Thymus (tissue), 11 donors: ENCODE data around the gene ILF2. TPM values are rescaled to one million over a fixed set of nuclear protein-coding genes. Genes with fewer than 3 reads are reported as not detected.
A peak's percentile ranks its signal among the peaks of the same experiment; 100 is the strongest.

Experiments
- DNase-seq, 9 donors: peaks; one replicate each; pipeline ENCODE4 v3.0.0-alpha.2; 2013; ENCODE audit warnings: low spot score in 9 of 9, low read depth in 6 of 9, missing footprints in 1 of 9
- H3K27ac ChIP-seq, 2 donors: one replicate each; pipeline ENCODE4 v1.5.1; 2013; ENCODE audit warnings: control low read depth in 1 of 2, low read depth in 1 of 2, low read length in 1 of 2, mild to moderate bottlenecking in 1 of 2, moderate library complexity in 1 of 2
- H3K27me3 ChIP-seq, 2 donors: one replicate each; pipeline ENCODE4 v1.5.1; 2013; ENCODE audit warnings: low read length in 1 of 2; ENCODE audit not compliant: control insufficient read depth in 2 of 2, insufficient read depth in 1 of 2
- H3K36me3 ChIP-seq, 2 donors: one replicate each; pipeline ENCODE4 v1.5.1; 2013; ENCODE audit warnings: low read length in 1 of 2, mild to moderate bottlenecking in 1 of 2, moderate library complexity in 1 of 2; ENCODE audit not compliant: control insufficient read depth in 2 of 2, insufficient read depth in 2 of 2
- H3K4me1 ChIP-seq, 2 donors: one replicate each; pipeline ENCODE4 v1.5.1; 2013; ENCODE audit warnings: low read length in 2 of 2; ENCODE audit not compliant: control insufficient read depth in 2 of 2, insufficient read depth in 2 of 2
- H3K4me3 ChIP-seq, 2 donors: one replicate each; pipeline ENCODE4 v1.5.1; 2013; ENCODE audit warnings: low read length in 2 of 2, control low read depth in 1 of 2, mild to moderate bottlenecking in 1 of 2
- H3K9me3 ChIP-seq, 2 donors: one replicate each; pipeline ENCODE4 v1.5.1; 2013; ENCODE audit warnings: low read length in 1 of 2, mild to moderate bottlenecking in 1 of 2; ENCODE audit not compliant: control insufficient read depth in 2 of 2, insufficient read depth in 1 of 2
- WGBS: extraction: QIAGEN DNeasy Blood & Tissue Kit; methylation state at CpG from one replicate; pipeline ENCODE4 v1.1.7; 2013; 5-methylcytosine and 5-hydroxymethylcytosine counted together
- polyA plus RNA-seq: library from polyadenylated mRNA; stranded (reverse); fragments of 200-250 nt; gene quantifications from one replicate; pipeline ENCODE4 v1.2.3, GENCODE V29; 2013
- total RNA-seq: library from RNA; stranded (reverse); fragments of 120-200 nt; gene quantifications from one replicate; pipeline ENCODE4 v1.2.4, GENCODE V29; 2013
- donor health status: healthy.

Gene ILF2
- total and polyA plus RNA-seq, 2 donors, result 91.2 to 435 TPM

- Histone ChIP-seq H3K27me3 (peaks cover 20 to 75% of the 10 kb centered on the region in 2 donors), H3K36me3 (no peaks in the 10 kb centered on the region), H3K27ac (no peak overlapping the region), H3K4me3 (no peak overlapping the region), H3K4me1 (peaks cover under 1 to 3% of the 10 kb centered on the region in 2 donors), H3K9me3 (no peaks in the 10 kb centered on the region)
- no peak for DNase-seq
- WGBS, result 99% methylated on average over 12 of the region's 12 CpGs
These were observed 14.1 kb upstream of the ILF2 start for GRCh38 chr1:153684892-153685291.

DNA sequence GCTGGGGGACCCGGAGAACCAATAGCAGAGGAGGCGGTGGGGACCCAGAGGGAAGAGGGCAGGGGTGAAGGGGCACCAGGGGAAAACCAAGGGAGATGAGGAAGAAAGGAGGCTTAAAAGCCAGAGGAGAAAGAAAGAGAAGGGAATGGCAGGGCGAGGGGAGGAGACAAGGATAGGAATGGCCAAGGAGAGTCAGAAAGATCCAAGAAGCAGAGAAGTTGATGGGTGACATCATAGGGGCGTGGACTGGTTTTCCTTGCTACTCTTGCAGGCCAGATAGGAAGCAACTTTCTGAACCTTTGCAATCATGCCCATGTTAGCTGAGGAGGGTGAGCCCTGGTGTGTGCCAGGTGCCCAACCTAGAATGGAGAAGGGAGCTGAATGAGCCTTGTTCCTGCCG is 13.1 kb upstream of the ILF2 start:
- Histone ChIP-seq H3K4me3 (no peak overlapping the region), H3K36me3 (no peaks in the 10 kb centered on the region), H3K4me1 (peaks cover 9 to 11% of the 10 kb centered on the region in 2 donors), H3K9me3 (no peaks in the 10 kb centered on the region), H3K27me3 (peaks cover 30 to 84% of the 10 kb centered on the region in 2 donors), H3K27ac (no peak overlapping the region)
- DNase-seq, result no peak
- WGBS, result 90% methylated on average over 5 of the region's 5 CpGs

- peaks cover 41 to 90% of the 10 kb centered on the region in 2 donors for H3K27me3 ChIP-seq
- 97% methylated on average over 7 of the region's 7 CpGs for WGBS
- DNase-seq, result no peak
These were observed 11.9 kb upstream of the ILF2 start for GRCh38 chr1:153682730-153683129.

DNA sequence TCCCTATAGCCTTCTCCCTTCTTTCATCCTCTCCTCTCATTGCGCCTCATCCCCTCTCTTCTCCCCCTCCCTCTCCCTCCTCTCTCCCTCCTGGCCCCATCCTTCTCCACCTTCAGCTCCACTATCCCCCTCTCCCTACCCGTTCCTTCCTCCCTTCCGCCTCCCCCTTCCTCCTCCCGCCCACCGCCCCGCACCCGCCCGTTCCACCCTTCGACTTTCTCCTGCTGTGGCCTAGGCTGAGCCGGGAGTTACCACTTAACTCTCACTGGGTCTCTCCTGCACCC is 9.3 kb upstream of the ILF2 start:
- DNase-seq, result no peak
- Histone ChIP-seq H3K36me3 (no peaks in the 10 kb centered on the region), H3K4me3 (no peak overlapping the region), H3K4me1 (peaks cover 16 to 23% of the 10 kb centered on the region in 2 donors), H3K27me3 (peaks cover 42 to 78% of the 10 kb centered on the region in 2 donors), H3K27ac (no peak overlapping the region), H3K9me3 (peaks cover 0 to 6% of the 10 kb centered on the region in 2 donors)
- WGBS, result 45% methylated on average over 10 of the region's 10 CpGs

More at GRCh38 chr1:153682730-153683129, 11.9 kb upstream of the ILF2 start:
- Histone ChIP-seq H3K4me1 (peaks cover 16 to 20% of the 10 kb centered on the region in 2 donors), H3K4me3 (no peak overlapping the region), H3K36me3 (no peaks in the 10 kb centered on the region), H3K9me3 (peaks cover 0 to 6% of the 10 kb centered on the region in 2 donors), H3K27ac (no peak overlapping the region)

GRCh38 chr1:153679337-153680119 is 8.7 kb upstream of the ILF2 start:
- 3% methylated on average over 73 of the region's 73 CpGs for whole genome bisulfite sequencing
- Histone ChIP-seq H3K27me3 (peaks cover 42 to 72% of the 10 kb centered on the region in 2 donors), H3K27ac (no peak overlapping the region), H3K36me3 (no peaks in the 10 kb centered on the region), H3K4me1 (peaks cover 16 to 23% of the 10 kb centered on the region in 2 donors), H3K9me3 (peaks cover 0 to 6% of the 10 kb centered on the region in 2 donors), H3K4me3 (peak overlapping the region; percentile 27 to 50)
- DNase-seq, result peak in 1 of 9 donors; percentile 35

DNA sequence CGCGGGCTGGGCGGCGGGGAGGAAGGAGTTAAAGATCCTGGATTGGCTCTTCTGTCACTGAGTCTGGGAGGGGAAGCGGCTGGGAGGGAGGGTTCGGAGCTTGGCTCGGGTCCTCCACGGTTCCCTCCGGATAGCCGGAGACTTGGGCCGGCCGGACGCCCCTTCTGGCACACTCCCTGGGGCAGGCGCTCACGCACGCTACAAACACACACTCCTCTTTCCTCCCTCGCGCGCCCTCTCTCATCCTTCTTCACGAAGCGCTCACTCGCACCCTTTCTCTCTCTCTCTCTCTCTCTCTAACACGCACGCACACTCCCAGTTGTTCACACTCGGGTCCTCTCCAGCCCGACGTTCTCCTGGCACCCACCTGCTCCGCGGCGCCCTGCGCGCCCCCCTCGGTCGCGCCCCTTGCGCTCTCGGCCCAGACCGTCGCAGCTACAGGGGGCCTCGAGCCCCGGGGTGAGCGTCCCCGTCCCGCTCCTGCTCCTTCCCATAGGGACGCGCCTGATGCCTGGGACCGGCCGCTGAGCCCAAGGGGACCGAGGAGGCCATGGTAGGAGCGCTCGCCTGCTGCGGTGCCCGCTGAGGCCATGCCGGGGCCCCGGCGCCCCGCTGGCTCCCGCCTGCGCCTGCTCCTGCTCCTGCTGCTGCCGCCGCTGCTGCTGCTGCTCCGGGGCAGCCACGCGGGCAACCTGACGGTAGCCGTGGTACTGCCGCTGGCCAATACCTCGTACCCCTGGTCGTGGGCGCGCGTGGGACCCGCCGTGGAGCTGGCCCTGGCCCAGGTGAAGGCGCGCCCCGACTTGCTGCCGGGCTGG is 7.9 kb upstream of the ILF2 start, which contains the start of gene NPR1:
TSS of gene NPR1 (plus strand) at position 170 of the 818 bp plus-strand sequence. CDS start at position 591, 421 bp downstream.
- Histone ChIP-seq H3K36me3 (no peaks in the 10 kb centered on the region), H3K4me1 (peaks cover 16 to 23% of the 10 kb centered on the region in 2 donors), H3K4me3 (peak within 1 kb of the TSS; percentile 27 to 50), H3K27me3 (peaks cover 42 to 68% of the 10 kb centered on the region in 2 donors), H3K27ac (no peak within 1 kb of the TSS), H3K9me3 (peaks cover 0 to 6% of the 10 kb centered on the region in 2 donors)
- WGBS, result 1% methylated on average over 78 of the region's 78 CpGs
- peak in 1 of 9 donors; percentile 31 for DNase-seq

DNA sequence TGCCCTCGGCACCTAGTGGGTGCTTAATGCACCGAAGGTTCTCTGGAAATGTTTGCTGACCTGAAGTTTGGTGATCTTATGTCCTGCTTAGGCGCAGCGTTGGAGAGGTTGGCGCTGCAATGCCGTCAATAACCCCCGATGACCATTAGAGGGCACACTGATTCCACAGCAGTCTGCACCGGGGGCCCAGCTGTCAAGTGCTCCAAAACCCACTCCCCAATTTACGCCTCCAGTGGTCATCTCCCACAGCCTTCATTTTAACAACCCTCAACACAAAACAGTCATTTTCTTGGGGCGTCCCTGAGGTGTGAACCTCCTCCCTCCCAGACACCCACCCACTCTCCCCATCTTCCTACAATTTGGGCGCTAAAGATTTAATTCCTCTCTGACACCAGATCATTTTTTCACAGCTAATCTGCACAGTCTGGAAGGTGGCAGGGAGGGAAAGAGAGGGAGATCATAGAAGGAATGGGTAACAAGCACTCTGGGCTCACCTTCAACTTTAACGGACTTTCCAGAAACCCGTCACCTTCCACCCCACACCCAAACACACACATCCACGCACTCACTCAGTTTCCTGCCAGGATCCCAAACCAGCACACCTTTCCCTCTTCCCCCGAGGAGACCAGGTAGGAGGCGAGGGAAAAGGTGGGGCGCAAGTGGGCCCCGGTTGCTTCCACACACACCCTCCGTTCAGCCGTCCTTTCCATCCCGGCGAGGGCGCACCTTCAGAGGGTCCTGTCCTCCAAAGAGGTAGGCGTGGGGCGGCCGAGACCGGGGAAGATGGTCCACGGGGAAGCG is 7.1 kb upstream of the ILF2 start:
- H3K27ac ChIP-seq, result no peak overlapping the region
- whole genome bisulfite sequencing, result 9% methylated on average over 29 of the region's 29 CpGs
- H3K27me3 ChIP-seq, result peaks cover 42 to 60% of the 10 kb centered on the region in 2 donors
- peaks cover 16 to 23% of the 10 kb centered on the region in 2 donors for H3K4me1 ChIP-seq
- peak overlapping the region; percentile 18 to 50 for H3K4me3 ChIP-seq
- peaks cover 0 to 6% of the 10 kb centered on the region in 2 donors for H3K9me3 ChIP-seq
- DNase-seq, result peak in 5 of 9 donors; percentile 27 to 63 (median 37)
- H3K36me3 ChIP-seq, result no peaks in the 10 kb centered on the region

GRCh38 chr1:153673511-153673910 is 2.7 kb upstream of the ILF2 start:
- 96% methylated on average over 2 of the region's 2 CpGs for WGBS
- peaks cover 11 to 23% of the 10 kb centered on the region in 2 donors for H3K4me1 ChIP-seq
- H3K36me3 ChIP-seq, result peaks cover 5 to 15% of the 10 kb centered on the region in 2 donors
- H3K9me3 ChIP-seq, result peaks cover 0 to 5% of the 10 kb centered on the region in 2 donors
- H3K27me3 ChIP-seq, result peaks cover 8 to 16% of the 10 kb centered on the region in 2 donors
- H3K4me3 ChIP-seq, result no peak overlapping the region
- no peak overlapping the region for H3K27ac ChIP-seq
- DNase-seq, result no peak
